ENCODE results near the gene ZFYVE28. TPM values are rescaled to one million over a fixed set of nuclear protein-coding genes. Genes with fewer than 3 reads are reported as not detected.

ZFYVE28 gene
- polyA plus RNA-seq, 1 donor = 7.4 TPM

DNA sequence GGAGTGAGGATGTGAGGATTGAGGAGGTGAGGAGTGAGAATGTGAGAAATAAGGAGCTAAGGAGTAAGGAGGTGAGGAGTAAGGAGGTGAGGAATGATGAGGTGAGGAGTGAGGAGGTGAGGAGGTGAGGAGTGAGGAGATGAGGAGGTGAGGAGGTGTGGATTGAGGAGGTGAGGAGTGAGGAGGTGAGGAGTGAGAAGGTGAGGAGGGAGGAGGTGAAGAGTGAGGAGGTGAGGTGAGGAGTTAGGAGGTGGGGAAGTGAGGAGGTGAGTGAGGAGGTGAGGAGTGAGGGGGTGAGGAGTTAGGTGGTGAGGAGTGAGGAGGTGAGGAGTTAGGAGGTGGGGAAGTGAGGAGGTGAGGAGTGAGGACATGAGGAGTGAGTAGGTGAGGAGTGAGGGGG, 81.8 kb downstream of the ZFYVE28 start:
- H3K27me3 ChIP-seq (ENCODE audit: control insufficient read depth, insufficient read depth, low read length) = no peaks in the 10 kb centered on the region
- DNase-seq = no peak
- H3K27ac ChIP-seq (ENCODE audit: low read length) = no peak overlapping the region
- no peaks in the 10 kb centered on the region for H3K36me3 ChIP-seq (ENCODE audit: control insufficient read depth, insufficient read depth, low read length)
- H3K4me1 ChIP-seq (ENCODE audit: control insufficient read depth, insufficient read depth, low read length) = peaks cover 4% of the 10 kb centered on the region
- H3K9me3 ChIP-seq (ENCODE audit: control insufficient read depth, low read depth, low read length) = peaks cover 2% of the 10 kb centered on the region
- H3K4me3 ChIP-seq (ENCODE audit: low read length) = no peak overlapping the region

DNA sequence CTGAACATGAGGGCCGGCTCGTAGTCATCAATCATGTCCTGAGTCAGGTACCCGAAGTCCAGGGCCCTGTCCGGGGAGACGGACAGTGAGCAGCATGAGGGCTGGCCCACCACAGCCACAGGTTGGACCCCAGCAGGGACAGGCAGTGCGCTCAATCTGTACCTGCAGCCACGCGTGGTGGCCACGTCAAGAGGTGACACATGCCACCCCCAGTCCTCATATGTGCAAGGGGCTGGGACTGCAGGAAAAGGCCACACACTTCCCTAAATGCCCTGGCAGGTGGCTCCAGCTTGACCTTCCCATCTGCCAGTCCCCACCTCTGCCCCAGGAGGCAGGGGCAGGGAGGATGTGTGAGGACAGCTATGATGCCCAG, 82.7 kb downstream of the ZFYVE28 start:
- Histone ChIP-seq H3K27ac (ENCODE audit: low read length) (no peak overlapping the region), H3K9me3 (ENCODE audit: control insufficient read depth, low read depth, low read length) (peaks cover 2% of the 10 kb centered on the region), H3K36me3 (ENCODE audit: control insufficient read depth, insufficient read depth, low read length) (no peaks in the 10 kb centered on the region), H3K27me3 (ENCODE audit: control insufficient read depth, insufficient read depth, low read length) (no peaks in the 10 kb centered on the region), H3K4me3 (ENCODE audit: low read length) (no peak overlapping the region), H3K4me1 (ENCODE audit: control insufficient read depth, insufficient read depth, low read length) (peaks cover 4% of the 10 kb centered on the region)
- no CpG with 5 or more reads among the region's 9 CpGs for WGBS (ENCODE audit: insufficient coverage, low lambda C conversion rate)
- DNase-seq = no peak

DNA sequence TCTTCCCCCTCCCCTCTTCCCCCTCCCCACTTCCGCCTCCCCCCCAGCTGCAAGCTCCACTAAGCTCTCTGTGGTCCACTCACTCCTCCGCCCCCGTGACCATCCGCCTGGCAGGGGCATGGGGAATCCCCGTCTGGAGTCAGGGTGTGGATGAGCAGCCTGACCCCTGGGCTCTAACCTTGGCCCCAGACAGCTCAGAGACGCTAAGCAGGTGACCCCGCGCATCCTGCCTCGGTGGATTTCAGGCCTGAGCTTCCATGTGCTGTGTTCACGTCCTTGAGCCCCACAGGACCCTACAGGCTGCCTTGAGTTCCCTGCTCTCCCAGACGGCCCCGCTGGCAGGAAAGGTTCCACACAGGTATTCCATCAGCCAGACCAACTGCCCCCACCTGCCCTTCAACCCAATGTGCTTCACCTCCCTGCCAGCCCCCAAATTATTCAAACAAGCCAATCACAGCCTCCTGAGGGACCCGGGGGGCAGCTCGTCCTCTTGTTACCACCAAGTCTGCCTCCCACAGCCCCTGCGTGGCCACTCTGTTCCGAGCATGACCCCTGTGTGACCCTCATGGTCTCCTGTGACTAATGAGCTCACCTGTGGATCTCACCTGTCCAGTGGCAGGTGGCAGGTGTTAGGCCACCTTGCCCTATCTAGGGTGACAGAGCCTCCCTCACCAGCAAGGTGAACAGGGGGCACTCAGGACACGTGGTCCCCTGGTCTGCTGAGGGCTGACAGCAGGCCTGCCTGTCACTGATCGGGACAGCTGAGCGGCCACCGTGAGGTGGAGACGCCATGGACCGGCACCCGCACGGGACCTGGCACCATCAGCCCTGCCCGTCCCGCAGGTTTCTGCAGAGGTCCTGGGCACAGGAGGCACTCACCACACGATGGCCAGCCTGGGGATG, 83.4 kb downstream of the ZFYVE28 start:
- peaks cover 4% of the 10 kb centered on the region for H3K4me1 ChIP-seq (ENCODE audit: control insufficient read depth, insufficient read depth, low read length)
- no peaks in the 10 kb centered on the region for H3K36me3 ChIP-seq (ENCODE audit: control insufficient read depth, insufficient read depth, low read length)
- no peaks in the 10 kb centered on the region for H3K27me3 ChIP-seq (ENCODE audit: control insufficient read depth, insufficient read depth, low read length)
- peaks cover 2% of the 10 kb centered on the region for H3K9me3 ChIP-seq (ENCODE audit: control insufficient read depth, low read depth, low read length)
- no peak overlapping the region for H3K4me3 ChIP-seq (ENCODE audit: low read length)
- no peak overlapping the region for H3K27ac ChIP-seq (ENCODE audit: low read length)
- no CpG with 5 or more reads among the region's 27 CpGs for WGBS (ENCODE audit: insufficient coverage, low lambda C conversion rate)
- no peak for DNase-seq

DNA sequence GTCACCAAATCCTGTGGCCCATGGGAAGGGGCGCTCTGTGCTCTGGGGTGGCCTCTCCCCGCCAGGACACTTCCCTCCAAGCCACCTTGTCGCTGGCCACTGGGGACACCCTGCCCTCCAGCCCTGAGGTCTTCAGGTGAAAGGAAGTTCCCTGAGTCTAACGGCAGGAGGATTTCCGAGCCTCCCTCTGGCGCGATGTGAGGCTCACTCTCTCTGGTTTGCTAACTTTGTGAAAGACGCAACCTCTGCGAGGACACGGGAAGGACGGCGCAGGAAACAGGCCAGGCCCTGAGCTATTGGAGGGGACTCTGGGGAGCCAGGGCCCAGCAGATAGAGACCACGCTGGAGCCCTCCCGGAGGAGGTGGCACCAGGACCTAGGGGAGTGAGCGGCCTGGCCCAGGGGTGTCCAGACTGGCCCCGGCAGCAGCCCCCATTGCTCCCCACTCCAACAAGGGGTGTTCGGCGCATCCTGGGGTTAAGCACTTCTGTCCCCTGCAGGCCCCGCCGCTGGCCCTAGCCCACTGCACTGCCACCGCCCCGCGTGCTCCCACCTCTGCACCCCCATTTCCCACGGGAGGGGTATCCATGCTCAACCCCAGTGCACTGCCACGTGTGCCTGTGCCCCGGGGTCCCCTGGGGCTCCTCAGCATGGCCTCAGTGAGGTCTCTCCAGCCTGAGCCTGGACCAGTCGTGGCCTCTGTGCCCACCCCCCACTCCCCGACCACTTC, 84.4 kb downstream of the ZFYVE28 start:
- no peak for DNase-seq
- Histone ChIP-seq H3K36me3 (ENCODE audit: control insufficient read depth, insufficient read depth, low read length) (no peaks in the 10 kb centered on the region), H3K4me3 (ENCODE audit: low read length) (no peak overlapping the region), H3K9me3 (ENCODE audit: control insufficient read depth, low read depth, low read length) (peaks cover 2% of the 10 kb centered on the region), H3K27ac (ENCODE audit: low read length) (no peak overlapping the region), H3K27me3 (ENCODE audit: control insufficient read depth, insufficient read depth, low read length) (no peaks in the 10 kb centered on the region), H3K4me1 (ENCODE audit: control insufficient read depth, insufficient read depth, low read length) (peaks cover 4% of the 10 kb centered on the region)
- WGBS (ENCODE audit: insufficient coverage, low lambda C conversion rate) = no CpG with 5 or more reads among the region's 28 CpGs

DNA sequence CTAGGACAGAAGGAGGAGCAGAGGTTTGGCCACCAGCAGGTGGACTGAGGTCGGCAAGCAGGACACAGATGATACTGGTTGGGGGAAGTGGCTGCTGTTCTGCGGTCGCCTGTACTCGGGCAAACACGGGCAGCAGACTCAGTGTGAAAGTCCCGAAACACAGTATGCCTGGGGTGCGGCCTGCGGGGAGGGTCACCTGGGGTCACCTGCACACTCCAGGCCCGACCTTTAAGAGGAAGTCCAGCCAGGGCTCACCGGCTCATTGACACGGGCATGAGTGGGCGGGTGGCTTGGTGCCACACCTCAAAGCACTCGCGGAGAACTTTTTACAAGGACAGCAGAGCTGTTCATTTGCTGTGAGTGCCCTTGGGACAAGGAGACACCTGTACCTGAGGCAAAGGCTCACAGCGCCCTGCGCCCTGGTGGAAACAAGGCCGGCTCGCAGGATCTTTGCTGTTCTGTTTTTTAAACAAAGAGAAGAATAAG, 85.0 kb downstream of the ZFYVE28 start:
- Histone ChIP-seq H3K9me3 (ENCODE audit: control insufficient read depth, low read depth, low read length) (peaks cover 2% of the 10 kb centered on the region), H3K4me3 (ENCODE audit: low read length) (no peak overlapping the region), H3K27me3 (ENCODE audit: control insufficient read depth, insufficient read depth, low read length) (no peaks in the 10 kb centered on the region), H3K36me3 (ENCODE audit: control insufficient read depth, insufficient read depth, low read length) (no peaks in the 10 kb centered on the region), H3K27ac (ENCODE audit: low read length) (no peak overlapping the region), H3K4me1 (ENCODE audit: control insufficient read depth, insufficient read depth, low read length) (peaks cover 4% of the 10 kb centered on the region)
- WGBS (ENCODE audit: insufficient coverage, low lambda C conversion rate) = no CpG with 5 or more reads among the region's 18 CpGs
- DNase-seq = peak in 1 of 2 donors; percentile 36

DNA sequence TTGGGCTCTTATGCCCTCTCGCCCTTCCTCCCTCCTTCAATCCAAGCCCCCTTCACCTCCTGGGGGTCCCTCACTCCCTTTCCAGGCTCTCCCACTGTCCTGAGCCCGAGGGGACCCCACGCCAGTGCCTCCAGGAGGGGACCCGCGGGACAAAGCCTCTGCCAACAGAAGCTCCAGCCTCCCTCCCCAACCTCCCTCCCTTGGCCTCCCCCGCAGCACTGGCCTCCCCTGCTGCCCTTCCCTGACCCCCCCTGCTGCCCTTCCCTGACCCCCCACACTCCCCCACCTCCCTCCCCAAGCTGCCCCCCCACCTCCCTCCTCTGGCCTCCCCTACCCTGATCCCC, 85.5 kb downstream of the ZFYVE28 start:
- no CpG with 5 or more reads among the region's 6 CpGs for WGBS (ENCODE audit: insufficient coverage, low lambda C conversion rate)
- Histone ChIP-seq H3K4me3 (ENCODE audit: low read length) (no peak overlapping the region), H3K4me1 (ENCODE audit: control insufficient read depth, insufficient read depth, low read length) (peaks cover 4% of the 10 kb centered on the region), H3K27ac (ENCODE audit: low read length) (no peak overlapping the region), H3K27me3 (ENCODE audit: control insufficient read depth, insufficient read depth, low read length) (no peaks in the 10 kb centered on the region), H3K9me3 (ENCODE audit: control insufficient read depth, low read depth, low read length) (peaks cover 2% of the 10 kb centered on the region), H3K36me3 (ENCODE audit: control insufficient read depth, insufficient read depth, low read length) (no peaks in the 10 kb centered on the region)
- no peak for DNase-seq

DNA sequence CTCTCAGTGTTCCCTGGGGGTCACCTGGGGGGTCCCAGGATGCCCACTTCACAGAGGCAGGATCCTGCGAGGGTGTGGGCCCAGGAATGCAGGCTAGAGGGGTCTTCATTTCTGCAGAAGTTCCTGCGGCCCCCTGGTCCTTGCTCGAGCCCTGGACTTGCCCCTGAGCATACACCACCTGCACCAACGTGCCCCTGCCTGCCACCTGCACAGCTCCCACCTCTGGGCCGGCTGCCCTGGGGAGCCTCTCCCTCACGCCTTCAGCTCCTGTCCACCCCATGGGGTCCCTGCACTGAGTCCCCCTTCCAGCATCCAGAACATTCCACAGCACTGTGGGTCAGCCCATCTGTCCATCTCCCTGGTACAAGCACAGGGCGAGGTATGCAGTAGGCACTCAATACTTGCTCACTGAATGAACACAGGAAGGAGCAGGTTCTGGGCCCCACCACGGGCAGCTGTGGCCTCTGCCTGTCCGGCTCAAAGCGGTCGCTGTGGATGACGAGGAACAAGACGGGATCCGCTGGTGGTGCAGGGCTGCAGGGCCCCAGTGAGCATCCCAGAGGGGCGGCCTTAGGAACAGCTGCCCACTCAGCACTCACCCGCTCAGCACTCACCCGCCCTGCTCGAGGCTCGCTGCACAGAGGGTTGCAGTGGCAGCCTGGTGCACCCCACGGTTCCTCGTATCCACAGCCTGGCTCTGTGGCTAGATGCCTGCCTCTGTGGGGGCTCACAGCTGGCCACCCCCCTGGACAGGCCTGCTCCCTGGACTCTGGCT, 86.1 kb downstream of the ZFYVE28 start:
- Histone ChIP-seq H3K36me3 (ENCODE audit: control insufficient read depth, insufficient read depth, low read length) (no peaks in the 10 kb centered on the region), H3K27me3 (ENCODE audit: control insufficient read depth, insufficient read depth, low read length) (no peaks in the 10 kb centered on the region), H3K4me1 (ENCODE audit: control insufficient read depth, insufficient read depth, low read length) (peaks cover 4% of the 10 kb centered on the region), H3K27ac (ENCODE audit: low read length) (no peak overlapping the region), H3K9me3 (ENCODE audit: control insufficient read depth, low read depth, low read length) (peaks cover 2% of the 10 kb centered on the region), H3K4me3 (ENCODE audit: low read length) (no peak overlapping the region)
- no peak for DNase-seq
- no CpG with 5 or more reads among the region's 21 CpGs for WGBS (ENCODE audit: insufficient coverage, low lambda C conversion rate)

DNA sequence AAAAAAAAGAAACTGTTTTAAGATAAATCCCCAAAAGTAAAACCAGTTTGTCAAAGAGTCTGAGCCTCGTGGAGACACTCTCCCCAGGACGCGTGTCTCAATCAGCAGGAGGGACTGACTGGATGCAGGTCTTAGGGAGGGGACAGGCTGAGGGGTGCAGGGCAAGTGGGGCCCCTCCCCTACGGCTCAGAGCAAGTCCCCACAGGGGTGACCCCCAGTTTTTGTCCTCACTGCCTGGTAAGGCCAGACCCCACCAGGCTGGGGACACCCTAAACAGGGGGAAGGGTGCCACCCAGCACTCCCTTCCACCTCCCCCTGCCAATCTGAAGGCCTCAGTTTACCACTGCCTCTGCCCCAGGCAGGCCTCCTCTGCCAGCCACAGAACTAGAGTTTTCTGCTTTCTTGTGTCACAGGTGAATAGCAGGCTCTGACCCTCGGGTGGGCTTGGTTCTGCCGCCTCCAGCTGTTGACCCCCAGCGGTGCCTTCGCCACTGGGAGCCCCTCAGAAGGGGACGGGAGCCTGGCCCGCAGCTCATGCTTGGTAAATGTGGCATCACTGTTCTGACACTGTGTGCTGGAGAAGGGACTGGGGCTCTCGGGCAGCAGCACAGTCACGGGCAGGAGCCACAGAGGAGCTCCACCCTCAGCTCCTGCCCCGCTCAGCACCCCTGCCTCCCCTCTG, 86.8 kb downstream of the ZFYVE28 start:
- WGBS (ENCODE audit: insufficient coverage, low lambda C conversion rate) = no CpG with 5 or more reads among the region's 13 CpGs
- Histone ChIP-seq H3K9me3 (ENCODE audit: control insufficient read depth, low read depth, low read length) (peaks cover 2% of the 10 kb centered on the region), H3K27me3 (ENCODE audit: control insufficient read depth, insufficient read depth, low read length) (no peaks in the 10 kb centered on the region), H3K36me3 (ENCODE audit: control insufficient read depth, insufficient read depth, low read length) (no peaks in the 10 kb centered on the region), H3K4me3 (ENCODE audit: low read length) (no peak overlapping the region), H3K27ac (ENCODE audit: low read length) (no peak overlapping the region), H3K4me1 (ENCODE audit: control insufficient read depth, insufficient read depth, low read length) (peaks cover 4% of the 10 kb centered on the region)
- no peak for DNase-seq

DNA sequence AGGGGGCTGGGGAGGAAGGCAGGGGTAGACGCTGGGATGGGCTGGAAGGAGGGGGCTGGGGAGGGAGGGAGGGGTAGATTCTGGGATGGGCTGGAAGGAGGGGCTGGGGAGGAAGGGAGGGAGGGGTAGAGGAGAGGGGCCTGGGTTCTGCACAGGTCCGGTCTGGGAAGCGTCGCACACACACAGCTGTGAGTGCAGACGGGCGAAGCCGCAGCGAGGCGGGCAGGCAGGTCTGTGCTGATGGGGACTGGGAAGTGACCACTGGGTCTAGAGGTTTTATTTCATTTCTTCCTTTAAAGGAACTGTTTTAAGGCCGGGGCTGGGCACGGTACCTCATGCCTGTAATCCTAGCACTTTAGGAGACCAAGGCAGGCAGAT, 87.4 kb downstream of the ZFYVE28 start:
- Histone ChIP-seq H3K4me3 (ENCODE audit: low read length) (no peak overlapping the region), H3K27me3 (ENCODE audit: control insufficient read depth, insufficient read depth, low read length) (no peaks in the 10 kb centered on the region), H3K27ac (ENCODE audit: low read length) (no peak overlapping the region), H3K36me3 (ENCODE audit: control insufficient read depth, insufficient read depth, low read length) (no peaks in the 10 kb centered on the region), H3K4me1 (ENCODE audit: control insufficient read depth, insufficient read depth, low read length) (peaks cover 4% of the 10 kb centered on the region), H3K9me3 (ENCODE audit: control insufficient read depth, low read depth, low read length) (peaks cover 2% of the 10 kb centered on the region)
- DNase-seq = no peak
- no CpG with 5 or more reads among the region's 11 CpGs for WGBS (ENCODE audit: insufficient coverage, low lambda C conversion rate)
